GM19455 (cell line): ENCODE measurements around the gene AP5S1.

Experiments
- ATAC-seq: cut with Tn5 transposase; IDR thresholded peaks from one replicate; pipeline ENCODE4 v1.9.1; 2021; ENCODE audit not compliant: unreplicated experiment

The AP5S1 gene

GRCh38 chr20:3873507-3873906, 53.2 kb downstream of the AP5S1 start:
- ATAC-seq: no peak

- ATAC-seq: no peak
These were observed 54.0 kb downstream of the AP5S1 start for GRCh38 chr20:3874194-3874844.

- no peak for ATAC-seq
These were observed 55.1 kb downstream of the AP5S1 start for GRCh38 chr20:3875378-3875974.

GRCh38 chr20:3876000-3876399, 55.7 kb downstream of the AP5S1 start:
- no peak for ATAC-seq

- no peak for ATAC-seq
These were observed 56.3 kb downstream of the AP5S1 start for GRCh38 chr20:3876676-3877075.
